SU-DHL-6 (cell line): Measurements from ENCODE around the gene AFF3.

Source experiments
- H2AFZ ChIP-seq: fragments of 200-600 bp; sonication (generic); 2 replicates; pipeline ENCODE4 v1.6.1; 2014; ENCODE audit warnings: low read depth, mild to moderate bottlenecking, moderate library complexity, mixed read lengths, antibody characterized with exemption, low read length; ENCODE audit not compliant: severe bottlenecking
- H3F3A ChIP-seq: fragments of 200-600 bp; shearing (Covaris generic); 2 replicates; pipeline ENCODE4 v1.6.0; 2016; ENCODE audit warnings: antibody characterized with exemption, mild to moderate bottlenecking; ENCODE audit not compliant: insufficient read depth
- H3K27ac ChIP-seq: fragments of 200-600 bp; sonication (generic); 2 replicates; pipeline ENCODE4 v1.5.1; 2016; ENCODE audit warnings: low read depth, mild to moderate bottlenecking, low read length, moderate library complexity, mixed read lengths
- H3K27me3 ChIP-seq: fragments of 200-600 bp; sonication (generic), shearing (Covaris generic); 2 replicates; pipeline ENCODE4 v1.6.0; 2014; ENCODE audit warnings: mild to moderate bottlenecking, low read length
- H3K36me3 ChIP-seq: fragments of 200-600 bp; sonication (generic); 2 replicates; pipeline ENCODE4 v1.6.1; 2014; ENCODE audit warnings: mild to moderate bottlenecking, low read length, mixed read lengths
- H3K4me2 ChIP-seq: fragments of 300-600, 200-600 bp; shearing (Covaris generic), sonication (generic); 2 replicates; pipeline ENCODE4 v1.6.0; 2014; ENCODE audit warnings: low read length, low read depth, mild to moderate bottlenecking; ENCODE audit not compliant: poor library complexity, severe bottlenecking
- H3K4me3 ChIP-seq: fragments of 200-600 bp; sonication (generic); 2 replicates; pipeline ENCODE4 v1.5.1; 2014; ENCODE audit warnings: antibody characterized with exemption, low read length, mild to moderate bottlenecking, mixed read lengths; ENCODE audit not compliant: insufficient read depth, poor library complexity, severe bottlenecking
- H3K79me2 ChIP-seq: fragments of 200-600 bp; sonication (generic); 2 replicates; pipeline ENCODE4 v1.6.1; 2014; ENCODE audit warnings: mild to moderate bottlenecking, low read length, moderate library complexity; ENCODE audit not compliant: insufficient read depth
- H3K9ac ChIP-seq: fragments of 200-600 bp; sonication (generic); 2 replicates; pipeline ENCODE4 v1.7.0; 2014; ENCODE audit warnings: mild to moderate bottlenecking, low read length
- H3K9me2 ChIP-seq: fragments of 200-600 bp; sonication (generic); replicated peaks from 2 replicates; pipeline ENCODE4 v1.6.1; 2014; ENCODE audit warnings: low read length; ENCODE audit not compliant: insufficient read depth
- H3K9me3 ChIP-seq: fragments of 200-600 bp; sonication (generic); 2 replicates; pipeline ENCODE4 v1.6.1; 2014; ENCODE audit warnings: low read length, mixed read lengths; ENCODE audit not compliant: insufficient read depth
- H4K20me1 ChIP-seq: fragments of 200-600 bp; sonication (generic); 2 replicates; pipeline ENCODE4 v1.6.1; 2014; ENCODE audit warnings: low read depth, mild to moderate bottlenecking, antibody characterized with exemption, low read length, moderate library complexity, mixed read lengths
- CTCF ChIP-seq: fragments of 200-600 bp; sonication (generic); IDR thresholded peaks from one replicate; pipeline ENCODE4 v1.5.1; 2017; ENCODE audit warnings: antibody characterized with exemption, mild to moderate bottlenecking, low read length, moderate library complexity; ENCODE audit not compliant: insufficient read depth, poor library complexity, severe bottlenecking
- EZH2phosphoT487 ChIP-seq: fragments of 200-600 bp; sonication (generic), shearing (Covaris generic); conservative IDR thresholded peaks from 2 replicates; pipeline ENCODE4 v1.6.1; 2018; ENCODE audit warnings: mild to moderate bottlenecking, antibody characterized with exemption, low read length, moderate library complexity, mixed read lengths

Gene AFF3

GRCh38 chr2:99863903-99864270 lies 278.5 kb downstream of the AFF3 start:
- no peak overlapping the region for H3K27ac ChIP-seq

GRCh38 chr2:99863236-99863902 lies 279.0 kb downstream of the AFF3 start:
- Histone ChIP-seq H3K4me3 (no peak overlapping the region), H3K27me3 (no peaks in the 10 kb centered on the region), H3K9me2 (no peaks in the 10 kb centered on the region), H3K79me2 (no peaks in the 10 kb centered on the region), H3K9ac (no peak overlapping the region), H4K20me1 (no peaks in the 10 kb centered on the region), H2AFZ (no peak overlapping the region), H3K9me3 (no peaks in the 10 kb centered on the region), H3K27ac (peak overlapping the region; percentile 86), H3F3A (peaks cover 12% of the 10 kb centered on the region), H3K36me3 (no peaks in the 10 kb centered on the region), H3K4me2 (peak overlapping the region; percentile 59)
- TF ChIP-seq CTCF, result no peak
- TF ChIP-seq EZH2phosphoT487, result no peak

More at GRCh38 chr2:99863903-99864270, 278.5 kb downstream of the AFF3 start:
- no peaks in the 10 kb centered on the region for H3K36me3 ChIP-seq
- no peaks in the 10 kb centered on the region for H3K79me2 ChIP-seq
- H3F3A ChIP-seq, result peaks cover 12% of the 10 kb centered on the region
- no peaks in the 10 kb centered on the region for H4K20me1 ChIP-seq
- no peak for TF ChIP-seq CTCF
- TF ChIP-seq EZH2phosphoT487, result no peak
- no peaks in the 10 kb centered on the region for H3K27me3 ChIP-seq
- H3K4me2 ChIP-seq, result no peak overlapping the region
- no peak overlapping the region for H3K9ac ChIP-seq
- no peak overlapping the region for H2AFZ ChIP-seq
- H3K9me2 ChIP-seq, result no peaks in the 10 kb centered on the region
- H3K9me3 ChIP-seq, result no peaks in the 10 kb centered on the region
- H3K4me3 ChIP-seq, result no peak overlapping the region

GRCh38 chr2:99862566-99862965 lies 279.8 kb downstream of the AFF3 start:
- no peaks in the 10 kb centered on the region for H4K20me1 ChIP-seq
- H3K4me3 ChIP-seq, result peak overlapping the region; percentile 15
- H3K4me2 ChIP-seq, result peak overlapping the region; percentile 59
- H3K79me2 ChIP-seq, result no peaks in the 10 kb centered on the region
- no peaks in the 10 kb centered on the region for H3K27me3 ChIP-seq
- no peaks in the 10 kb centered on the region for H3K36me3 ChIP-seq
- peak overlapping the region; percentile 35 for H3K9ac ChIP-seq
- H3K9me2 ChIP-seq, result no peaks in the 10 kb centered on the region
- TF ChIP-seq CTCF (no peak), EZH2phosphoT487 (no peak)
- no peaks in the 10 kb centered on the region for H3K9me3 ChIP-seq
- H2AFZ ChIP-seq, result no peak overlapping the region
- H3F3A ChIP-seq, result peaks cover 12% of the 10 kb centered on the region
- H3K27ac ChIP-seq, result peak overlapping the region; percentile 86
